ENCODE results near the gene DGKI.

GRCh38 chr7:137492889-137493288 is 353.9 kb downstream of the DGKI start:
- TF ChIP-seq EZH2 (IDR thresholded peaks at IDR 0.05) (no peak), CTCF (IDR thresholded peaks at IDR 0.05) (no peak)

Measured in neural progenitor cell (in vitro differentiated cells).